Stimulated activated CD4-positive, alpha-beta T cell treated with anti-CD3 and anti-CD28 coated beads, Interleukin-4, amount 100 ng/mL, for 24 hours (primary cell): Measurements from ENCODE around the gene FAM234B.

ENCODE experiments used
- DNase-seq: peaks from one replicate; pipeline ENCODE4 v3.0.0-alpha.2; 2020

FAM234B gene

GRCh38 chr12:13094367-13094766 lies 50.2 kb downstream of the FAM234B start:
- no peak for DNase-seq

DNA sequence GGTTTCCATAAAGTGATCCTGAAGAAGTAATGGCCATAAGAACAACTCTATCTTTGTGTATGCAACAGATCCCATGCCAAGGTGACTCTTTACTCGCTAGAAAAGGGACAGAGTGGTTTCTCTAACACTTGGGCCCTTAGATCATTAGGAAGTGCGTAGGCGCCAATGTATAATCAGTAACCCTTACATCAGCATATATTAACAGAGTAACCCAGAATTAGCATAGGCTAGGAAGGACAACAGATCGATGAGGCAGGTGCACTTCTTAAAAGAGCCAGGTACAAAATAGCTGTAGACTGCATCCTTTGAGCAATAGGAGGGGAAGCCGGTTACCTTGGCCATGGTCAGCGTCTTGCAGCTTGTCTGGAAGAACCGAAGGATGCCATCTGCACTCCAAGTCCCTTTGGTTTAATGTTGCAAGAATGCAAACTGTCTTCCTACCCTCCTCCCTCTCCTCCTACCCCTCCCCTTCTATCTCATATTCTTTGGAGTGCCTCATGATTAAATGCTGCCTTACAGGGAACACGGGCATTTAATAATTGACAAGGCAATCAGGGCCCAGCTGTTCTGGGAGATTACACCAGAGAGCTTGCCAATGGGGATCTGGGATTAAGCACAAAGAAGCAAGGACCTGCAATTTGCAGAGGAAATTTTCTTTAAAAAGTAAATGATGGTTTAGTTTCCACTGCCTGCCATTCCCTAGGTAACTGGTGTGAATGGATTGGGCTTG lies 51.2 kb downstream of the FAM234B start:
- DNase-seq: no peak

GRCh38 chr12:13097491-13098011 lies 53.4 kb downstream of the FAM234B start:
- DNase-seq: no peak

DNA sequence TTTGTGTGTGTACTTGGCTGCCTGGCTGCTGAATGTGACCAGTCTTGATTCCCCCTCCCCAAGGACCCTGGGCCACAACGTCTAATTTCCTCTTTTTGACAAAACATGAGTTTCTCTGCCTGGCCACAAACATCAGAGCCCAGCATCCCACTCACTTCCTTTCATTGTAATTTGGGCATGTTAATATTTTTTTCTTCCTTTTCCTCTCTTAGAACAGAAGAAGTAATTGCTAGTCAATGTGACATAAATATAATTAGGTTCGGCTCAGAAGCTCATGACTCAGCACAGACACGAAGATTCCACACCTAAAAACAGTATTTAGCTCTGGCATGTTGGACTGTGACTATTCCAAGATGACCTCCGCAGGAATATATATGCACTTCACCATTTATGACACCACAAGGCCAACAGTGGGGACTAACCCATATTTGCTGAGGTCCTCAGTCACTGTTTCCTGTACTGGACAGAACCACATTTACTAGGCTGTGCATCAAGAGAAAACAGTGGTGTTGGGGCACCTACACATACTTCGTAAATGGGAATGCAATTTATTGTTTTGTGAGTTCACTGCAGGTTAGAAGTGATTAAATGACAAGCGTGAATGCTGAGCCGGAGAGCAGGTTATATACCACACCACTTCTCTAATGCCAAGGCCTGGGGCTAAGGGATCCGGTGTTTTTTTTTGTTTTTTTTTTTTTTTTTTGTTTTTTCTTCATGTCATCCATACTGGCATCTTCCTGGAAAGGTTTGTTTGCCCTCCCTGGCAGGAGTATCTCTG lies 55.1 kb downstream of the FAM234B start:
- DNase-seq: no peak

DNA sequence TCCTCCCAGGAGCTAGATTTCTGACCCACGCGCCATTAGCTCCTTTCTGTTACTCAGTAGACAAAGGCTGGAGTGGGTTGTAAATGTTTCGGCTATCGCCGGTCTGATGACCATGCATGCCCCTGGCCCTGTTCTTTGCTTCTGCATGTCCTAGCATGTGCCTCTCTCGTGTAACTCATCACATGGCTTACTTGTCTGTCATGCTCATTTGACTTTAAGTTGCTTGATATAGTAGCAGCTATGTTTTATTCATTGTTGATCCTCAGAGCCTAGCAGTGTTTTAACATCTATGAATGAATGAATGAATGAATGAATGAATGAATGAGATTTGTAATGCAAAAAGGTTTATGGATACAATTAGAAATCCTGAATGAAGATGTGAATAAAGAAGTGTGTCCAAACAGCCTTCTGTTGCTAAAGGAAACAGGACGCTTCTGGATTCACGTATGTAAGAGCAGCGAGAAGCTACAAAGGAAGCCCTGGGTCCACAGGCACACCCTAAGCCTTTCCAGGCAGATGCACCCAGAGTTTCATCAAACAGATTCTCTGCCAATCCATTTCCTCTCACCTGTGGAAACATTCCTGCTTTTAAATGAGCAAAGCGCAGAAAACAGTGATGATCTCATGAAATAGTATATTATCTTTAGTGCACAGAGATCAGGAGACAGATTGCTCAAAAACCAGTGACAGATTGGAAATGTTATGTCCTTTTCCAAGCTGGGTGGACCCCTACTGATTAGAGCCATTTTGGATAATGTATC lies 55.8 kb downstream of the FAM234B start:
- DNase-seq: no peak

- no peak for DNase-seq
These were observed 56.4 kb downstream of the FAM234B start for GRCh38 chr12:13100605-13100881.

DNA sequence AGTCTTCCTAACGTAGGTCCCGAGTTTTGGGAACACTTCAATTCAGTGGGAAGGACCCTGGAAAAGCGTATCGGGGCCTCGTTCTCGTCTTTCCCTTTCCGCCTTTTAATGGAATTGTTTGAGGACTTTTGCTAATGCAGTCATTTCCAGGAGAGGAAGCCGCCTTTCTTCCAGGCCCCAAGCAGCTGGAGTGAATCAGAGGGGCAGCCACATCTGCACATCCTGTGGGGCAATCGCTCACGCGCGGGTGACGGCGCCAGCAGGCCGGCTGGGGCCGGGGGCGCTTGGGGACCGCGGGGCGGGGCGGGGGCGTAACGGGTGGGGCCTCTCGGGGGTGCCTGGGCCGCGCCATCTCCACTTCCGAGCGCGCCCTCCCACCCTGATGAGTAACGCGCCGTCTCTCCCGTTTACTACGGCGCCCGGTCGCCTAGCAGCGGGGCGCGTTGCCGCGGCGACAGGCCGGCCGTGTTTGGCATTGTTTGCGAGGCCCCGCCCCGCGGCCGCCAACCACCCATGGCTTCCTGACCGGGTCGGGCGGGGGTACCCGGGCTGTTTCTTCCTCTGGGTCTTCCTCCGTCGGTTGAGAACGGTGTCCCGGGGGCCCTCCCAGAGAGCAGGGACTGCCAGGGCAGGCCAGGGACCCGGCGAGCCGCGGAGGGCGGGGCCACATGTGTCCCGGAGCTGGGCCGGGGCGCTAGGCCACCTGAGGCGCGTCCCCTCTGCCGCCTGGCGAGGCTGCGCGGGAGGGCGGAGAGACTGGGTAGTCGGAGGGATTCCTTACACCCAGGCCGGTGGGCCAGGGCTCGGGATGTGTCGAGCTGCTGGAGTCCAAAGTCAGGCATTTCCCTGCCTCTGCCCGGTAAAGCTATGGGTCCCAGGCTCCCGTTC lies 56.9 kb downstream of the FAM234B start:
- peak; percentile 89 for DNase-seq

GRCh38 chr12:13101821-13102375 lies 57.7 kb downstream of the FAM234B start:
- DNase-seq: peak; percentile 25

DNA sequence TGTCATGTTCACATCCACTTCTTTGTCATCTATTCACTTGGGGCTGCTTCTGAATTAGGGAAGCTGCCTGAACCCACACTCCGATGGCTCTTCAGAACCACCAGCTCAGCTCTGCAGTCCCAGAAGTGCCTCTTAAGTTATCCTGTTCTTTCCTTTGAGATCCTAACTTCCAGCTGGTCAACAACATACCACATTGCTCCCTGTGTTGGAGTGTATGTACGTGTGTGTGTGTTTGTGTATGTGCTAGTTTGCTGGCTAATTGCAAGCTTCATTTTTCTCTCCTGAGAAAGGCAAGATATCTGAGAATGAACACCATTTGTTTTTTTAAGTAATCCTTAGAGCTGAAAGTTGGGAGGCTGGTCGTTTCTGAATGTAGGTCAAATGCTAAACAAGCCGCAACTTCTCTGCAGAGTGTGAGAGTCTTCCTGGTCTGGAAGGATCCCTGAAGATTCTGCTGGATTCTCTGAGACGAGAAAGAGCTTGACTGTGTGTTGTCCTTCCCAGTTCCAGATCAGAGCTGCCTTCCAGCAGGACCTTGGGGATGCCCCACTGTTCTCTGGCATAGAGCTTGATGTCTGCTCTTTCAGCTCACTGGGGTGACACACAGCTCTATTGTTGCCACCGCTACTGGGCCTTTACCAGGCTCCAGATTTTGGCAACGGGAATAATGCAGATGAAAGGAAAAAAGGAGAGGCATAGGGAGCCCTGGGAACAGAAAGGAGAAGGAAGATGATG lies 58.4 kb downstream of the FAM234B start:
- no peak for DNase-seq

GRCh38 chr12:13103391-13104033 lies 59.3 kb downstream of the FAM234B start, which contains the start of gene GSG1:
GSG1 (minus strand) TSS chr12:13103667; CDS start chr12:13103512, 155 bp downstream.
- DNase-seq: peak; percentile 22

GRCh38 chr12:13104409-13104808 lies 60.2 kb downstream of the FAM234B start:
- no peak for DNase-seq

DNA sequence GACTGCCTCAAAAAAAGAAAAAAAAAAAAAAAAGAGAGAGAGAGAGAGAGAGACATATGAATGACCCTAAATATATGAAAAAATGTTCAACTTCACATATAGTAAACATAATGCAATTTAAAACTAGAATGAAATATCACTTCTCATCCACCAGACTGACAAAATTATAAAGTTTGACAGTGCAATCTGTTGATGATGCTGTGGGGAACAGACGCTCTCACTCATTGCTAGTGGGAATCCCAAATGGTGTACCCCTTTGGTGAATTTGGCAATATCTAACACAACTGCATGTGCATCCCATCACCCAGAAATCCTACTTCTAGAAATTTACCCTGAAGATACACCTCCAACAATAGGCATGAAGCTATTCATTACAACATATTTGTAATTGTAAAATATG lies 61.6 kb downstream of the FAM234B start:
- DNase-seq: no peak

DNA sequence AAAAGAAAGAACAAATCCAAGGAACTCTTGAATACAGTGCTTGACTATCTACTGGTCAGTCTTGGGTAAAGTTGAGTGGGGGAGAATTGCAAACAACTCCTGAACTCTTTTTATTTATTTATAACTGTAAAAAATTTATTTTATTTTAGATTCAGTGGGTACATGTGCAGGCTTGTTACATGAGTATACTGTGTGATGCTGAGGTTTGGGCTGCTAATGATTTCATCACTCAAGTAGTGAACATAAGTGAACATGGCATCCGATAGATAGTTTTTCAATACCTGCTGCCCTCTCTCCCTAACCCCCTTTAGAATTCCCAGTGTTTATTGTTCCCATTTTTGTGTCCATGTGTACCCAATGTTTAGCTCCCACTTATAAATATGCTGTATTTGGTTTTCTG lies 62.5 kb downstream of the FAM234B start:
- no peak for DNase-seq

DNA sequence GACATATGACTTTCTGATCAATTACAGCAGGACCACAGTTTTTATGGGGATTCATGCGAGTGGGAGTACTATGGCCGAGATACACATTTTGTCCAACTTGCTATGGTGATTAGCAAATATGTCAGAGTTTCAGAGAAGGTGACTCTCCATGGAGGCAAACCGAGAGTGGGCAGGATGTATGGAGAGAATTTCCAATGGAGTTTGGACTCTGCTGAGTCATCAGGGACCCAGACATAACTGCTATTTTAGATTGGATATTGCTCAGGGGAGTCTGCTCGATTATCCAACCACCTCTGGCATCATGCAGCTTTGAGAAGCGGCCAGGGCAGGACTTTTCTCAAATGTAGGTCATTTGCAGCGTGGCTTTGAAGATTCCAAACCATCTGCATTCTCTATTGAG lies 68.8 kb downstream of the FAM234B start:
- no peak for DNase-seq

DNA sequence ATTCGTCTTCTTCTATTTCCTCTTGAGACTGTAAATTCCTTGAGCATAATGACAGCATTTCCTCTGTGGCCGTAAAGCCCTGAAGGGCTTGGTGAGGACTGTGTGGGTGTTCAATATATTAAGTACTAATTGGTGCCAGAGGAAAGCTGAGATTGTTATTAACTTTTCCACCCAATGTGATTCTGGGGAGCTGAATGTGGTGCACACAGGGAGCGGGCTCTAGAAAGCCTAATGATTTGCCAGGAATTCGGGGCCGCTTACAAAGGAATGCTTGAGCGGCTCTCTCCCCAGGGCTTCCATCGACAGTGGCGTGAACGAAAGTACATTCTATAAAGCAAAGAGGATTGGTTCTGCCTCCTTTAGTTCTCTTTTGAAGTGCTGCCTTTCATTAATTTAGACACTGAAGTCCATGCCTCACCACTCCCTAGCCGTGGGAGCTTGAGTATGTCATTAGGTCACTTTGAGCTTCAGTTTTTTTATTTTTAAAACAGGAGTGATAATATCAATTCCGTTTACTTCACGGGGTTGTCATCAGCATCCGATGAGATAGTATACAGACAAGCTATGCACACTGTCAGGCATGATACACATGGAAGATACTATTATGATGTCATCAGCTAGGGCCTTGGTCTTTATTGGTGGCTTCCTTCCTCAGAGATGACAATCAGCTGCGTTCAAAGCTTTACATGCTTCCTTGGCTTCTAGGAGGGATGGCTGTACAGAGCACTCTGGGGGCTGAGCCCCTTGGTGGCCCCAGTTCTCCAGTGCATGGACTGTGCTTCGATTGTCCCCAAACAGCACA lies 70.3 kb downstream of the FAM234B start:
- no peak for DNase-seq

DNA sequence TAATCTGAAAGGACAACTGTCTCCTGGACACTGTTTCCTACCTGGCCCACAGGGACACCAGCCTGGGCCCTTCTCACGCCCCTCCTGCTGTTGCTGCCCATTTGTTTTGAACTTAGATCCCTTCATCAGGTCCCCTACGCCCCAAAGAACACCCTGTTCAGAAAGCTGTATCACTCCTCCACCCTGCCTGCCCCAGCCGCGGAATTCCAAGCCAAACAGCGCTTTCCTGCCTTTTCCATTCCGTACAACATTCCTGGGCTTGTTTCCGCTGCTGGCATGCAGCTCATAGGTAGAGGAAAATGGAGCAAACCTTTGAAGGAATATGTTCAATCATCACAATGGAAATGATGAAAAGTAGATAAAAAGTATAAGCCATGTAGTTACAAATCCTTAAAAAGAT lies 72.1 kb downstream of the FAM234B start:
- DNase-seq: no peak

- no peak for DNase-seq
These were observed 72.8 kb downstream of the FAM234B start for GRCh38 chr12:13117029-13117428.

DNA sequence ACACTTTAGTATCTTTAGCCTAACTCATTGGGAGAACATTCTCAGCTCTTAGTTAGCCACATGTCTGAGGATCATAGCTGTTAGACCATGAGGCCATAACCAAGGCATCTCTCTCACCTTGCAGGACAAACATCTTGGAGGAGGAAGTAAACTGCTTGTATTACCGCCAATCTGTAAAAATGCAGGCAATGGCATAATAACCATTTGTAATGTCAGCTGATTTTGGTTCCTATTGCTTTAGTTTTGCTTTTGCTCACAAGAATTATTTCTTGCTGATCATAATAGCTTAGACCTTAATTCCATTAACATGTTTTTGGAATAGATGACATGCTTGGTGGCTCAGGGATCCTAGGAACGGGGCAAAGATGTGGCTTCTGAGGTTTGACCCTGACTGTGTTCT lies 75.6 kb downstream of the FAM234B start:
- no peak for DNase-seq

DNA sequence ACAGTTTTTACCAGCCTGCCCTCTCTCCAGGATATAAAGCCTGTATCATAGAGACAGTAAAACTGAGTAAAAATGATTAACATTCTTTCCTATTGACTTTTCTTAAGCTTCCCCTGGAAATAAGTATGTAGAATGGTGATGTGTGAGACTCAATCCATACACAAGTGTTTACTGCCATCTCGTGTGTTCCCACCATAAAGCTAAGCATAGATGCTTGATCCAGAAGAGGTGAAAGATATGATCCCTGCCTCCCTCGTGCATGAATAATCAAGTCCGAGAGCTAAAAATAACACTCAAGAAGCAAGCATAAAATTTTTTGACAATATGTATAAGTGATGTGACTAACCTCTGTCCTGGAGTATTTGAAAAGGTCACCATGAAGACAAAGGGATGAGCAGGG lies 76.2 kb downstream of the FAM234B start:
- DNase-seq: no peak

GRCh38 chr12:13121568-13121967 lies 77.4 kb downstream of the FAM234B start:
- DNase-seq: no peak
